ENCODE measurements around the gene SCAMP2.

GRCh38 chr15:74893627-74894026 lies 20.5 kb upstream of the SCAMP2 start:
- no peak for TF ChIP-seq CTCF (IDR thresholded peaks at IDR 0.05)
- TF ChIP-seq POLR2A (IDR thresholded peaks at IDR 0.05), result no peak
